Vagina (tissue), 2 donors: ENCODE results near the gene ADAMTS18. TPM values are rescaled to one million over a fixed set of nuclear protein-coding genes. Genes with fewer than 3 reads are reported as not detected.
"Not testable (repeated sequence)": the region's sequence is repeated elsewhere in the genome, so short reads cannot be mapped to it uniquely, and the experiment has no call there.

ENCODE experiments used
- DNase-seq, 2 donors: peaks; one replicate each; pipeline ENCODE4 v3.0.0-alpha.2; 2017; ENCODE audit errors: extremely low spot score in 2 of 2
- H3K27ac ChIP-seq: fragments of 200-600 bp; sonication (generic); one replicate; pipeline ENCODE4 v1.5.1; 2019
- H3K27me3 ChIP-seq: fragments of 200-600 bp; sonication (generic); one replicate; pipeline ENCODE4 v1.5.1; 2019
- H3K36me3 ChIP-seq, 2 donors: fragments of 200-600 bp; sonication (generic); one replicate each; pipeline ENCODE4 v1.5.1; 2017 to 2019
- H3K4me1 ChIP-seq: fragments of 200-600 bp; sonication (generic); one replicate; pipeline ENCODE4 v1.5.1; 2019
- H3K4me3 ChIP-seq, 2 donors: fragments of 200-600 bp; sonication (generic); 1 replicate in 1 of 2; 2 replicates in 1 of 2; pipeline ENCODE4 v1.5.1; 2016 to 2019
- H3K9me3 ChIP-seq: fragments of 200-600 bp; sonication (generic); one replicate; pipeline ENCODE4 v1.5.1; 2019
- CTCF ChIP-seq, 3 experiments: fragments of 450-650 bp in 2 of 3; fragments of 200-600 bp in 1 of 3; sonication (generic) in 1 of 3; IDR thresholded peaks; one replicate each; pipeline ENCODE4 v1.5.1; 2017 to 2019; ENCODE audit warnings: antibody characterized with exemption in 3 of 3, mild to moderate bottlenecking in 2 of 3, moderate library complexity in 2 of 3
- POLR2A ChIP-seq, 2 donors: fragments of 450-650 bp; IDR thresholded peaks; one replicate each; pipeline ENCODE4 v1.6.1; 2017; ENCODE audit warnings: antibody characterized with exemption in 2 of 2, mild to moderate bottlenecking in 2 of 2, moderate library complexity in 2 of 2
- POLR2AphosphoS5 ChIP-seq, 2 donors: sonication (generic); formaldehyde crosslinking; IDR thresholded peaks; one replicate each; pipeline ENCODE4 v1.9.0; 2017; ENCODE audit warnings: antibody characterized with exemption in 2 of 2, mild to moderate bottlenecking in 2 of 2, low read depth in 1 of 2; ENCODE audit not compliant: insufficient read depth in 1 of 2
- intact Hi-C: fragments of 100-400 bp; cut with DNase I; formaldehyde crosslinking; loops from one replicate; pipeline ENCODE4 v1.15.1; 2023
- total RNA-seq: library from RNA; depleted of rRNA; stranded (reverse); fragments of >200 nt; gene quantifications from one replicate; pipeline ENCODE4 v1.2.3, GENCODE V29; 2016

The ADAMTS18 gene
- total RNA-seq, 1 donor from 2014 or later: 0.25 TPM

GRCh38 chr16:77276661-77277060, 158.2 kb downstream of the ADAMTS18 start:
- Histone ChIP-seq H3K27me3 (no peaks in the 10 kb centered on the region), H3K36me3 (no peaks in the 10 kb centered on the region), H3K4me3 (no peak overlapping the region), H3K27ac (no peak overlapping the region), H3K9me3 (no peaks in the 10 kb centered on the region), H3K4me1 (no peaks in the 10 kb centered on the region)
- intact Hi-C loops: no loop called here
- no peak for TF ChIP-seq POLR2A (IDR thresholded peaks at IDR 0.05)
- no peak for TF ChIP-seq CTCF (IDR thresholded peaks at IDR 0.05)
- TF ChIP-seq POLR2AphosphoS5 (IDR thresholded peaks at IDR 0.05; ENCODE audit: insufficient read depth in 1 of 2, low read depth in 1 of 2): no peak
- no peak for DNase-seq

- intact Hi-C loops, DNase-seq: not testable (repeated sequence)
These were observed 159.5 kb downstream of the ADAMTS18 start for GRCh38 chr16:77275303-77275702.

GRCh38 chr16:77273815-77274214, 161.0 kb downstream of the ADAMTS18 start:
- Histone ChIP-seq H3K9me3 (no peaks in the 10 kb centered on the region), H3K4me1 (no peaks in the 10 kb centered on the region), H3K27ac (no peak overlapping the region), H3K4me3 (no peak overlapping the region), H3K27me3 (no peaks in the 10 kb centered on the region), H3K36me3 (no peaks in the 10 kb centered on the region)
- TF ChIP-seq POLR2AphosphoS5 (IDR thresholded peaks at IDR 0.05; ENCODE audit: insufficient read depth in 1 of 2, low read depth in 1 of 2) (no peak), POLR2A (IDR thresholded peaks at IDR 0.05) (no peak), CTCF (IDR thresholded peaks at IDR 0.05) (no peak)
- DNase-seq: no peak
- intact Hi-C loops: no loop called here

More at GRCh38 chr16:77275303-77275702, 159.5 kb downstream of the ADAMTS18 start:
- not testable (repeated sequence) for H3K9me3 ChIP-seq, H3K4me1 ChIP-seq, H3K4me3 ChIP-seq, H3K27ac ChIP-seq, H3K36me3 ChIP-seq, H3K27me3 ChIP-seq

GRCh38 chr16:77271532-77272426, 163.1 kb downstream of the ADAMTS18 start:
- intact Hi-C loops: no loop called here

GRCh38 chr16:77266185-77266584, 168.6 kb downstream of the ADAMTS18 start:
- H3K9me3 ChIP-seq, DNase-seq, H3K4me1 ChIP-seq, H3K27me3 ChIP-seq, H3K4me3 ChIP-seq, H3K36me3 ChIP-seq, H3K27ac ChIP-seq, intact Hi-C loops: not testable (repeated sequence)

More at GRCh38 chr16:77271532-77272426, 163.1 kb downstream of the ADAMTS18 start:
- Histone ChIP-seq H3K9me3 (no peaks in the 10 kb centered on the region), H3K4me1 (no peaks in the 10 kb centered on the region), H3K27me3 (no peaks in the 10 kb centered on the region), H3K27ac (no peak overlapping the region), H3K36me3 (no peaks in the 10 kb centered on the region), H3K4me3 (no peak overlapping the region)
- no peak for DNase-seq
- TF ChIP-seq CTCF (IDR thresholded peaks at IDR 0.05) (no peak), POLR2A (IDR thresholded peaks at IDR 0.05) (no peak), POLR2AphosphoS5 (IDR thresholded peaks at IDR 0.05; ENCODE audit: insufficient read depth in 1 of 2, low read depth in 1 of 2) (no peak)

DNA sequence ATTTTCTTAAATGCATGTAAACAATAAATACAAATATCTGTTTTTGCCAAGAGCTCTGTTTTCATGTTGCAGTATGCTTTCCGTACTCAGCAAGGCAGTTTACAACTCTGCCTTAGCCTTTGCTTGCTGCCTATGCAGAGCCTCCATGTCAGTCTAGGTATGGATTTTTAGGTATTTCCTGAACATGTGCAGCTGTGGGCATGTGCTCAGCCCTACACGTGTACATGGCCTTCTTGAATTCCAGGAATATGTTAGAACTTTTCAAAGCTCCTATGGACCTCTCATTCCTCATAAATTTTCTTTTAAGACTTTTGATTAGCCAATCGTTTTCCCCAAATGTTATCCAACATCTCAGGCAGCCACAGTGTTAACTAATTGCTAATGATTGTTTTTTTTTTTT, 171.9 kb downstream of the ADAMTS18 start:
- no peaks in the 10 kb centered on the region for H3K9me3 ChIP-seq
- TF ChIP-seq POLR2AphosphoS5 (IDR thresholded peaks at IDR 0.05; ENCODE audit: insufficient read depth in 1 of 2, low read depth in 1 of 2) (no peak), POLR2A (IDR thresholded peaks at IDR 0.05) (no peak), CTCF (IDR thresholded peaks at IDR 0.05) (no peak)
- H3K27me3 ChIP-seq: no peaks in the 10 kb centered on the region
- intact Hi-C loops: no loop called here
- no peaks in the 10 kb centered on the region for H3K4me1 ChIP-seq
- H3K4me3 ChIP-seq: no peak overlapping the region
- H3K36me3 ChIP-seq: no peaks in the 10 kb centered on the region
- DNase-seq: no peak
- no peak overlapping the region for H3K27ac ChIP-seq
